RWPE2 (cell line): ENCODE results near the gene DNASE1L1.

Source experiments
- ATAC-seq: fragments of 200-7000 bp; cut with Tn5 transposase; 3 replicates; pipeline ENCODE4 v1.9.1; 2021; ENCODE audit warnings: low read depth
- DNase-seq: peaks from one replicate; pipeline ENCODE4 v3.0.0-alpha.2; 2020; ENCODE audit warnings: low spot score
- H3K27ac ChIP-seq: fragments of 450-650 bp; 2 replicates; pipeline ENCODE4 v1.5.1; 2017; ENCODE audit warnings: mild to moderate bottlenecking; ENCODE audit not compliant: poor library complexity, severe bottlenecking
- H3K27me3 ChIP-seq: fragments of 250-450 bp; sonication (Bioruptor Pico); 2 replicates; pipeline ENCODE4 v1.5.1; 2021; ENCODE audit warnings: mild to moderate bottlenecking, moderate library complexity; ENCODE audit not compliant: insufficient read depth, poor library complexity, severe bottlenecking
- H3K36me3 ChIP-seq: fragments of 250-450 bp; sonication (Bioruptor Pico); 2 replicates; pipeline ENCODE4 v1.5.1; 2020; ENCODE audit warnings: low read depth, mild to moderate bottlenecking, moderate library complexity
- H3K4me1 ChIP-seq: fragments of 250-450 bp; sonication (Bioruptor Pico); 2 replicates; pipeline ENCODE4 v1.5.1; 2021; ENCODE audit warnings: mild to moderate bottlenecking, moderate library complexity; ENCODE audit not compliant: insufficient read depth, poor library complexity, severe bottlenecking
- H3K4me3 ChIP-seq: fragments of 250-450 bp; sonication (Bioruptor Pico); 2 replicates; pipeline ENCODE4 v1.5.1; 2021; ENCODE audit warnings: mild to moderate bottlenecking, moderate library complexity; ENCODE audit not compliant: severe bottlenecking
- H3K9me3 ChIP-seq: fragments of 250-450 bp; sonication (Bioruptor Pico); 2 replicates; pipeline ENCODE4 v1.5.1; 2021; ENCODE audit warnings: mild to moderate bottlenecking, moderate library complexity; ENCODE audit not compliant: severe bottlenecking
- TF ChIP-seq, protein P1 (sequence below): fragments of 450-650 bp; IDR thresholded peaks from one replicate; pipeline ENCODE4 v1.5.1; 2017; ENCODE audit warnings: mild to moderate bottlenecking, moderate library complexity; ENCODE audit not compliant: poor library complexity, severe bottlenecking

Gene DNASE1L1

DNA sequence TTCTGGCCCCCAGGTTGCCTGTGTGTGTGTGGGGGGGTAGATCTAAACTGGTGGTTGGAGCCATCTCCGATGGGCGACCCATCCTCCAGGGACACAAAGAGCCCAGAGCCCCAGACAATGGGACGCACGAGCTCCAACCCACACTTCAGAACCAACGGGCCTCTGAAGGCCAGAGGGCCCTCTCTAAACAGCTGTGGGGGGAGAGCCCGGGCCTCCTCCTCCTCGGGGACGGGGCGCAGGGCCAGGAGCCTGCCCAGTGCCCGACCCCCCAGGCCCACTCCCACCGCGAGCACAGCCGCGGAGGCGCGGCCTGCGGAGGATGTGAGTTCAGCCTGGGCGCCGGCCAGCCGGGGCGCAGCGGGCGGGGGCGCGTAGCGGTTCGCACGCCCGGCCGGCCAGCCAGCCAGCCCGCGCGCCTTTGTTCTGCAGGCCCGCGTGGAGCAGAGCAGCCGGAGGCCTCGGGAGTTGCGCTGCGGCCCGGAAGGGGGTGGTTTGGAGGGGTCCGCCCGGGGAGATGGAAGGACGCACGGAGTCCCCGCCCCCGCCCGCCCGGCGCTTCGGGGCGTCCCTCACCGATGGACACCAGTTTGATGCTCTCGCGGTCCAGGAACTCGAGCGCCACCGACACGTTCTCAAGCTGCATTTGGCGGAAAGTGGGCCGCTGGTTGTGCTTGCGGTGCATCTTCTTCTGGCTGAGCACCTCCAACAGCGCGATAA, 38.6 kb downstream of the DNASE1L1 start:
- Histone ChIP-seq H3K27me3 (no peaks in the 10 kb centered on the region), H3K36me3 (peaks cover 47% of the 10 kb centered on the region), H3K9me3 (no peaks in the 10 kb centered on the region), H3K4me3 (peak overlapping the region; percentile 56), H3K27ac (peak overlapping the region; percentile 97), H3K4me1 (peaks cover 14% of the 10 kb centered on the region)
- no peak for ATAC-seq
- DNase-seq = no peak
- TF ChIP-seq, protein P1, sequence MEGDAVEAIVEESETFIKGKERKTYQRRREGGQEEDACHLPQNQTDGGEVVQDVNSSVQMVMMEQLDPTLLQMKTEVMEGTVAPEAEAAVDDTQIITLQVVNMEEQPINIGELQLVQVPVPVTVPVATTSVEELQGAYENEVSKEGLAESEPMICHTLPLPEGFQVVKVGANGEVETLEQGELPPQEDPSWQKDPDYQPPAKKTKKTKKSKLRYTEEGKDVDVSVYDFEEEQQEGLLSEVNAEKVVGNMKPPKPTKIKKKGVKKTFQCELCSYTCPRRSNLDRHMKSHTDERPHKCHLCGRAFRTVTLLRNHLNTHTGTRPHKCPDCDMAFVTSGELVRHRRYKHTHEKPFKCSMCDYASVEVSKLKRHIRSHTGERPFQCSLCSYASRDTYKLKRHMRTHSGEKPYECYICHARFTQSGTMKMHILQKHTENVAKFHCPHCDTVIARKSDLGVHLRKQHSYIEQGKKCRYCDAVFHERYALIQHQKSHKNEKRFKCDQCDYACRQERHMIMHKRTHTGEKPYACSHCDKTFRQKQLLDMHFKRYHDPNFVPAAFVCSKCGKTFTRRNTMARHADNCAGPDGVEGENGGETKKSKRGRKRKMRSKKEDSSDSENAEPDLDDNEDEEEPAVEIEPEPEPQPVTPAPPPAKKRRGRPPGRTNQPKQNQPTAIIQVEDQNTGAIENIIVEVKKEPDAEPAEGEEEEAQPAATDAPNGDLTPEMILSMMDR = no peak

- no peaks in the 10 kb centered on the region for H3K27me3 ChIP-seq
- peaks cover 55% of the 10 kb centered on the region for H3K36me3 ChIP-seq
- peak; percentile 87 for DNase-seq
Observed at GRCh38 chrX:154369449-154370299, 39.4 kb downstream of the DNASE1L1 start.

GRCh38 chrX:154368630-154369448, 40.2 kb downstream of the DNASE1L1 start:
- Histone ChIP-seq H3K27ac (peak overlapping the region; percentile 97), H3K27me3 (no peaks in the 10 kb centered on the region), H3K4me1 (peaks cover 14% of the 10 kb centered on the region), H3K4me3 (peak overlapping the region; percentile 56), H3K9me3 (no peaks in the 10 kb centered on the region), H3K36me3 (peaks cover 63% of the 10 kb centered on the region)
- ATAC-seq = peak; percentile 47
- DNase-seq = peak; percentile 89
- TF ChIP-seq, protein P1 = no peak

More at GRCh38 chrX:154369449-154370299, 39.4 kb downstream of the DNASE1L1 start:
- no peaks in the 10 kb centered on the region for H3K9me3 ChIP-seq
- peak; percentile 16 for ATAC-seq
- peak overlapping the region; percentile 56 for H3K4me3 ChIP-seq
- TF ChIP-seq, protein P1 = no peak
- peaks cover 14% of the 10 kb centered on the region for H3K4me1 ChIP-seq
- peak overlapping the region; percentile 97 for H3K27ac ChIP-seq

GRCh38 chrX:154367474-154368308, 41.4 kb downstream of the DNASE1L1 start:
- Histone ChIP-seq H3K4me1 (peaks cover 7% of the 10 kb centered on the region), H3K27ac (peak overlapping the region; percentile 97)

More at GRCh38 chrX:154367474-154368308, 41.4 kb downstream of the DNASE1L1 start:
- Histone ChIP-seq H3K9me3 (no peaks in the 10 kb centered on the region), H3K4me3 (no peak overlapping the region), H3K36me3 (peaks cover 75% of the 10 kb centered on the region), H3K27me3 (no peaks in the 10 kb centered on the region)
- DNase-seq (no peak), ATAC-seq (no peak)
- TF ChIP-seq, protein P1 = no peak
